RKO (cell line): ENCODE measurements around the gene IL17RB.
A peak's percentile ranks its signal among the peaks of the same experiment; 100 is the strongest.

ENCODE experiments used
- DNase-seq: peaks from one replicate; pipeline ENCODE4 v3.0.0-alpha.2; 2016; ENCODE audit warnings: low spot score

IL17RB gene

DNA sequence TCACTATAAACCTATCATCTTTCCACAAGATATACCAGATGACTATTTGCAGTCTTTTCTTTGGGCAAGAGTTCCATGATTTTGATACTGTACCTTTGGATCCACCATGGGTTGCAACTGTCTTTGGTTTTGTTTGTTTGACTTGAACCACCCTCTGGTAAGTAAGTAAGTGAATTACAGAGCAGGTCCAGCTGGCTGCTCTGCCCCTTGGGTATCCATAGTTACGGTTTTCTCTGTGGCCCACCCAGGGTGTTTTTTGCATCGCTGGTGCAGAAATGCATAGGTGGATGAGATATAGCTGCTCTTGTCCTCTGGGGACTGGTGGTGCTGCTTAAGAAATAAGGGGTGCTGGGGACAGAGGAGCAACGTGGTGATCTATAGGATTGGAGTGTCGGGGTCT is 33.9 kb upstream of the IL17RB start:
- no peak for DNase-seq

GRCh38 chr3:53813229-53813628 is 33.1 kb upstream of the IL17RB start:
- DNase-seq = no peak

DNA sequence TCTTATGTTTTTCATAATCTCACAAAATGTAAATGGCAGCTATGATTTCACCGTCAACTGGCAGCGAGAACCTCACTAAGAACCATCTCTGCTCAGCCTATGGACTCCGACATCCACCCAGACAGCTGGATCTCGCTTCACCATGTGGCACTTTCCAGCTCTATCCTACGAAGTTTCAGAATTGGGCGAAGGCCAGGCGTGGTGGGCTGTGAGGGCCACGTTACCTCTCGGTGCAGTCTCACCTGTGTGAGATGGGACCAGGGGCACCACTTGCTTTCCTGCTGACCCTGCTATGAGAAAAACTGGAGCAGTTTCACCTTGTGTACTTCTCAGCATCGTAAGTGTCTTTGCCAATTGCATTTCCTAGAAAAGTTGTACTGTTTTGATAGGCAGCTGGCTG is 32.5 kb upstream of the IL17RB start:
- no peak for DNase-seq

- no peak for DNase-seq
Observed at GRCh38 chr3:53815067-53815466, 31.3 kb upstream of the IL17RB start.

DNA sequence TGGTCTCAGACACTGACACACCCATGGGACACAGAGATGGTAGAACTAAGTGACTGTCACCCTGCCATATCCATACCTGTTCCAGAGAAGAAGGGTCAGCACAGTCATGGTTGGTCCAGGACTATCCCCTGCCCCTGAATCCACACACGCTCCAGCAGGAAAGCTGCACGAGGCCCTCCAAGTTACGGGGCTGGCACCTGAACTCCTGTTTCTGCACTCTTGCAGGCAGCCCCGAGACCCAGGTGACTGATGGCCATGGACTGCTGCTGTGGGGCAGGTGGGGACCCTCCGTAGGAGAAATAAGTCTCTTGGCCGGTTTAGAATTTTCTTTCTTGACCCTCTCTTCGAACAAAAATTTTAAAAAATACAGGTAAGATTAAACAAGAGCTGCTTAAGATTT is 30.7 kb upstream of the IL17RB start:
- DNase-seq = no peak

DNA sequence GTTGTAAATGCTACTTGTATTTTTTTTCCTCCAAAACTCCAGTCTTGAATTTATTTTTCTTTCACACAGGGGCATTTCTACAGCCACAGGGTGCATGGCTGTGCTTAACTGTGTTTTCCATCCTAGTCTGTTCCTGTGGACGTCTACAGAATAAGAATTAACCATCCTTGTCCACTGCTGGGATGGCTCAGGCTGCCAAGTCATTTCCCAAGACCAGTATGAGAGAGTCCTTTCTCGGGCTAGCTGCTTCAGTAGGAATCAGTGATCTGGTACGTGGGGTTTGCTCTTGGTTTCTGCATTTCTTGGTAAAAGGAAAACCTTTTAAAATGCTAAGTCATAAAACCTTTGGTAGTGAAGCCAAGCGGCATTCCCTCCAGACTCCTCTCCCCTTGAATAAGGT is 29.9 kb upstream of the IL17RB start:
- DNase-seq = no peak

DNA sequence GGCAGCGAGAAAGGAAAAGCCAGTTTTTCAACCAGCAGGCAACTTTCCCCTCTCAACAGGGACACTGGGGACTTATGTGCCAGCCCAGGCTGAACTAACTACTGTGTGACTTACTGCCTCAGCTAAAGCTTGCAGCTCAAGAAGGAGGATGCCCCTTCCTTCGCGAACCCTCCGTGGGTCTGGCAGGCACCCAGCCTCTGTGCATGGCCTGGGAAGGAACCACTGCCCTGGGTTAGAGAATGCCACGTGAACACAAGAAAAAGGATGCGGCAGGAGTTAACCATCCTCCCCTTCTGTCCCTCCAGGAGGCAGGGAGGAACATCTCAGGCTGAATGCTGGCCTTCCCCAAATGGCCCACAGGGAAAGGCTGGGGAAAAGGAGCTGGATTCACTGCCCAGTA is 29.2 kb upstream of the IL17RB start:
- no peak for DNase-seq

DNA sequence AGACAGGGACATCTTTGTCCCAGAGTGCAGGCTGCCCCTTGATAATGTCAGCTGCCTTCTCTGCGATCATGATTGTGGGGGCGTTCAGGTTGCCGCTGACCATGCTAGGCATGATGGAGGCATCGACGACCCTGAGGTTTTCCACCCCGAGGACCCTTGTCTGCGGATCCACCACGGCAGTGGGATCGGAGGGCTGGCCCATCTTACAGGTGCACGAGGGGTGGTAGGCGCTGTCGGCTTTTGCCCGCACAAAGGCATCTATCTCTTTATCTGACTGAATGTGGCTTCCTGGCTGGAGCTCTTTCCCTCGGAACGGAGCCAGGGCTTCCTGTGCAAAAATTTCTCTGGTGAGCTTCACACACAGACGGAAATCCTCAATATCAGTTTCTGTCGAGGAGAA is 28.6 kb upstream of the IL17RB start:
- no peak for DNase-seq

DNA sequence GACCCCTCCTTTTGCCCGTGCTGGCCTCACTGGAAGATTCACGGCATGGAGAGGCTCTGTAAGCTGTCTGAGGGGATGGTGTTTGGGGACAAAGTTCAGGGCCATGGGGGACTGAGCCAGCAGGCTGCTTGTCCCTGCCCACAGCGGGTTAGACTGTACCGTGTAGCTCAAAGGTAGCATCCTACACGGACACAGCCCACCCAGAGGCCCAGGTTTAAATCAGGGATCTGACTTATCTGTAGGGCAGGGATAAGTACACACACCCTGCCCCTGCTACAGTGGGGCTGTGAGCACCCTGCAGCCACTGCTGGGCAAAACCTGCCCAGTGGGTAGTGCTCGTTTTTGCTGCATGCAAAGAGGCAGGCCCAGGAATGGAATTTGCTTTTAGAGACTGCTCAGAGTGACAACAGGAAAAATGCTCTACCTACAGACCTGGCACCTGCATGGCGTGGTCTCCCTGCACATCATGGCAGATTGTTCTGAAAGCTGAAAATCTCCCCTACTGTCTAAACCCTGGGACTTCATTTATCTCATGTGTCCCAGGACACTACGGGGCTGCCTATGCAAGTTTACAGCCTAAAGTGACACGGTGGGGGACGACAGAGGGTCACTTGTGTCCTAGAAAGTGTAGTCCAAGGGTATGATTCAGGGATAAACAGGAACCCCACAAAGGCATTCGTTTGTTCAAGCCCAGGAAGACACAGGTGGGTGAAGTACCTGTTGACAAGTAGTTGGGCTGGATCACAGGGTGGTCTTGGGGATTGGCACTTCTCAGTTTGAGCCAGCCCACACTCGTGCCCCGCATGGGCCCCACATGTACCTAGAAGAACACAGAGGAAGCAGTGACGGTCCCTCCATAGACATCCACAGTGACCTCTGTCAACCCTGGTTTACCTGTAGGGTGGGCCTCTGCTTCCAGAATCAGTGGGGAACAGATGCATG is 27.9 kb upstream of the IL17RB start:
- no peak for DNase-seq

DNA sequence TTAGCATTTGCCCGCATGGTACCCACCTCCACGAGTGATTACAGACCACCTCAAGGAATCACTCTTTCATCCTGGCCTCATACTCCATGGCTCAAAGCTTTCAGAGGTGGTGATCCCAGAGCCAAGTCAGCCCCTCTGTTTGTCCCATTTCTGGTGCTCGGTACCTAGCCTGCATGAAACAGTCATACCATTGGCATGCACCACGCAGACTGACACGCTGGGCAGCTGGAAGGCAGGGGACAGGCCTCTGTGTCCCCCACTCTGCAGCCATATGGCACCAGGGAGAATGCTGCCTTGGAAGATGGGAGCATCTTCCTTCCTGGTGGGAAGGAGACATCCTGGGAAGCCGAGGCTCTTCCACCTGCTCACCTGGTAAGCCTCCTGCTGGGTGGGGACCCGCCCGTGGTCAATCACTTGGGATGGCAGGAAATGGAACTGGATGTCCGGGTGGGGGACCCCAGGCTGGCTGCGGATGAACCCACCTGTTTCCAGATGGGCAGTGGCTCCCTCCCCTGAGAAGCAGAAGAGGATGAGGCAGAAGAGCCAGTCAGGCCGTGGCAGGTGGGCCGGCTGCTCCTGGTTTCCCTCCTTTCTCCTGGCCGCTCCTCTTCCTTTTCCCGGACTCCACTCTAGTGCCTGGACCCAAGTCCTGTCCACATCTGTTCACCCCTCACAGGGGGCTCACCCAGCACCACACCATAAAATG is 27.1 kb upstream of the IL17RB start:
- no peak for DNase-seq

- DNase-seq = no peak
Observed at GRCh38 chr3:53820084-53820483, 26.3 kb upstream of the IL17RB start.

DNA sequence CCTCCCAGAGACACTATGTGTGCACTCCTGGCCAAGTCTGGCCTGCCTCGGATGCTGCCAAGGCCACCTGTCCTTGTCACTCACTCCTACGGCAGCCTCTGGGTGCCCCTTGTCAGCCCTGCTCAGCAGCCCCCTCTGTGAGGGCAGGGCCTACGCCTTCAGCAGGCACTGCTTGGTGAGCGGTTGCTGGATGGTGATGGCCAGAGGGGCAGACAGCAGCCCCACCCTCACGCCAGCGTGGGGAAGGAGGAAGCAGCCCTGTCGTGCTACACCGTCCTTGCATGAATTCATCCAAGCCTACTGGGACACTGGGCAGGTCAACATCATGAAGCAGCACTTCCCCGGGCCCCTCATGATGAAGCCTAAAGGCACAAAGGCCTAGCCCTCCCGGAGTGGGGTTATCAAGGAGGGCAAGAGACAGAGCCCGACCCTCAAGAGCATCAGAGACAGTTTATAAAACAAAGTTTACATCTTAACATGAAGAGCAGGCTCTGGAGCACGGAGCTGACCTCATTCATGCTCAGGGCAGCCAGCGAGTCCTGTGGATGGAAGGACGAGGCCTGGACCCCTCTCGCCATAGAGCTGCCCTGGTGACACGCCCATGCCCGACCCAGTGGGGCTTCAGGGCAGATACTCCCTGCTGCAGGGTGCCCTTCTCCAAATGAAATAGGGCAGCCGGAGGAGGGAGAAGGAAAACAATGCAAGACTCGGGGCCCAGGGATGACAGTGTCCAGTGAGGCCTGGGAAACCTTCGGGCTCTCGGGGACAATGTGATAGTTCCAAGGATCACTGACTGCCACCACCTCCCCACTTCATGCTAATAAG is 25.4 kb upstream of the IL17RB start:
- DNase-seq = no peak

DNA sequence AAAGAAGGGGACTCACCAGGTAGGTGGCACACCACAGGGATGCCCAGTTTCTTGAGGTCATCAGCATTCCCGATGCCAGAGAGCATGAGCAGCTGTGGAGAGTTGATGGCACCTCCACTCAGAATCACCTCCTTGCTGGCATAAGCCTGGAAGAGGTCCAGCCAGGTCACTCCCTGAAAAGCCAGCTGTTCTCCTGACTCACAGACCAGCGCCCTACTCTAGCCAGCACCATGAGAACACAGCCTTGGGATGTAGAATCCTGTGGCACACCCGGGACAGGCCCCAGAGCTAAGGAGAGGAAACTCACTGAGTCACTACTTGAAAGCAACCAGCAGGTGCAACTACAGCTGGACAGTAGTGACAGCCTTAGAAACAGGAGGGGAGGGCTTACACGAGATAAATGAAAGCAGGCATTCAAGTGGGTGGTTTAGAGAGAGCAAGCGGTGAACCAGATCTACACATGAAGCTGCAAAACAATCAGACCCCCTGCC is 24.7 kb upstream of the IL17RB start:
- DNase-seq = peak; percentile 39

- no peak for DNase-seq
Observed at GRCh38 chr3:53822331-53822741, 24.0 kb upstream of the IL17RB start.

- no peak for DNase-seq
Observed at GRCh38 chr3:53823026-53823955, 23.1 kb upstream of the IL17RB start.

- no peak for DNase-seq
Observed at GRCh38 chr3:53823956-53824657, 22.3 kb upstream of the IL17RB start.

DNA sequence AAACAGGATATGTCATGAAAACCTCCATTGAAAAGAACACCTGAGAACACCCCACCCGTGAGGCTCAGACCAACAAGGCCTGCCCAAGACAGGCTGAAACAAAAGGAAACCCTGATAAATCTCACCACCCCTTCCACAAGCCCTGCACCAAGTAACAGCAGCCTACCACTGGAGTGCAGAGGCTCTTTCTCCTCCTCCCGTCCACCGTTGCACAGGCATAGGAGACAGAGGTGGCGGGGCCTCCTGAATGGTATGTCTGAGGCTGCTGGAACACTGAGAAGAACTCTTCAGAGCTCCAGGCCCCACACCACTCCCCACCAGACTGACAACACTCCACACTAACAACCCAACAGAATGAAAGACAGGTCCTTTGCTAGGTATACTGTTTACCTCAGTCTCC is 21.6 kb upstream of the IL17RB start:
- no peak for DNase-seq

DNA sequence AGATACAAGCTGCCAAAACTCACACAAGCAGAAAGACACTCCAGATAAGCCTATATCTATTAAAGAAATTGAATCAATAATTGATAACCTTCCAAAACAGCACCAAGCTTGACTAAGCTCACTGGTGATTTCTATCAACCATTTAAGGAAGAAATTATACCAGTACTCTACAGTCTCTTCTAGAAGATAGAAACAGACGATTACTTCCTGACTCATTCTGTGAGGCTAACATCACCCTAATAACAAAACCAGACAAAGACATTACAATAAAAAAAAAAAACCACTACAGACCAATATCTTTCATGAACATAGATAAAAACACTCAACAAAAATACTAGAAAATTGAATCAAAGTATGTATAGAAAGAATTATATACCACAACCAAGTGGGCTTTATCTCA is 20.3 kb upstream of the IL17RB start:
- DNase-seq = no peak

GRCh38 chr3:53828581-53828980 is 17.8 kb upstream of the IL17RB start:
- no peak for DNase-seq

DNA sequence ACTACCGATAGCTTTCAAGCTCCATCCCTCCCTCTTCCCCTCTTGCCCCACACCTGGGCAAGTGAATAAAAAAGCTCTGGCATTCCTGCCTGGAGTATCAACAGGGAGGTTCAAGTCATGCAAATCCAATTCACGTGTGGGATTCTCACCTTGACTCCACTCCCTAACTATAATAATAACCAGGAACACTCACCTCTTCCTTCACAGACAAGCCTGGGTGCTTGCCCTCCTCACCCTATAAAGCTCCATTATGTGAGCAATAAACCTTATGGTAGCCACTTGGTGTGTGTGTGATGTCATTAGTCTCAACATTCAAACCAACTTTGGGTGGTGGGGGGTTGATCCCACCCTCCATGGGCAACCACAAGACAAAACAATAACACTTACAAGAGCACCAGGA is 16.8 kb upstream of the IL17RB start:
- no peak for DNase-seq

DNA sequence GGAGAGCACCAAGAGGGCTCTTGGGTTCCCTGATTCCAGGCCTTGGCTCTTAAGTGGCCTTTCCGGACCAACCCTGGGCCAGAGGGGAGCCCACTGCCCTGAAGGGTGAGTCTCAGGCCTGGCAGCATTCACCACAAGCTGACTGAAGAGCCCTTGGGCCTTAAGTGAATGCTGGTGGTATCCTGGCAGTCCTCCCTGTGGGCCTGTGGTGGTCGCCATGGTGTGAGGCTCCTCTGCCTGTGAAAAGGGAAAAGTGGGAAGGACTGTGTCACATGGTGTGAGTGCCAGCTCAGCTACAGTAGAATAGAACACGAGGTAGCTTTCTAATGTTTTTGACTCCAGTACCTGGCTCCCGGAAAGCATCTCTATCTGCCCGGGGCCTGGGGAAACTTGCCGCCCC is 15.4 kb upstream of the IL17RB start:
- no peak for DNase-seq
